GM12878 (cell line): ENCODE results near the gene ZNRF3. TPM values are rescaled to one million over a fixed set of nuclear protein-coding genes. Genes with fewer than 3 reads are reported as not detected.

Source experiments
- CEBPB ChIP-seq, 2 experiments: fragments of 150-350 bp in 1 of 2; IDR thresholded peaks; 2 replicates each; pipeline ENCODE4 v1.6.1; 2012 to 2014; ENCODE audit warnings: low read depth in 2 of 2, low read length in 2 of 2, borderline replicate concordance in 1 of 2, inconsistent platforms in 1 of 2
- NFYA ChIP-seq: IDR thresholded peaks from 2 replicates; pipeline ENCODE4 v1.6.1; 2011; ENCODE audit warnings: low read depth, mild to moderate bottlenecking, low read length, improper control_type of control experiment, borderline replicate concordance
- PRDM15 ChIP-seq: fragments of 450-650 bp; formaldehyde crosslinking; IDR thresholded peaks from 2 replicates; pipeline ENCODE4 v1.4.0; 2020; ENCODE audit warnings: mild to moderate bottlenecking, moderate library complexity
- SRF ChIP-seq, 2 experiments: IDR thresholded peaks; 2 replicates each; pipeline ENCODE4 v1.6.1; 2011; ENCODE audit warnings: low read depth in 2 of 2, low read length in 2 of 2, mild to moderate bottlenecking in 1 of 2, moderate library complexity in 1 of 2
- SUPT20H ChIP-seq: IDR thresholded peaks from 2 replicates; pipeline ENCODE4 v1.6.1; 2011; ENCODE audit warnings: low read depth, mild to moderate bottlenecking, low read length, moderate library complexity, borderline replicate concordance; ENCODE audit not compliant: control insufficient read depth
- polyA plus RNA-seq, 11 experiments: library from polyadenylated mRNA; depleted of rRNA in 4 of 11; unstranded in 6 of 11; stranded (reverse) in 5 of 11; fragments of >200 nt; fragmentation: Nextera tagmentation in 4 of 11; fragmentation: Illumina TruSeq in 1 of 11; extraction: Ambion mirVana in 4 of 11; extraction: Trizol in 1 of 11; gene quantifications; 1 replicate in 1 of 11; 2 replicates in 10 of 11; pipeline versions ENCODE4 v1.2.1 to v1.2.3, GENCODE V29; 2011 to 2016; ENCODE audit warnings: inconsistent platforms in 2 of 11, missing spikeins in 2 of 11, low read depth in 1 of 11
- total RNA-seq, 4 experiments: library from RNA; depleted of rRNA in 3 of 4; stranded (reverse); fragments of >200 nt in 3 of 4; fragmentation: Illumina TruSeq in 1 of 4; extraction: Trizol in 1 of 4; gene quantifications; 2 replicates each; pipeline versions ENCODE4 v1.2.1 to v1.2.3, GENCODE V29; 2013 to 2021
- TF ChIP-seq, protein P1 (sequence below): fragments of 450-650 bp; formaldehyde crosslinking; IDR thresholded peaks from 2 replicates; pipeline ENCODE4 v1.5.0; 2022; ENCODE audit warnings: mild to moderate bottlenecking, missing genetic modification characterization

The ZNRF3 gene
- total and polyA plus RNA-seq, 10 of the 15 experiments (the other 5 are each of a cell fraction or from before 2014, with no cell fraction given) = 0.05 to 2.4 (median 0.46) TPM

DNA sequence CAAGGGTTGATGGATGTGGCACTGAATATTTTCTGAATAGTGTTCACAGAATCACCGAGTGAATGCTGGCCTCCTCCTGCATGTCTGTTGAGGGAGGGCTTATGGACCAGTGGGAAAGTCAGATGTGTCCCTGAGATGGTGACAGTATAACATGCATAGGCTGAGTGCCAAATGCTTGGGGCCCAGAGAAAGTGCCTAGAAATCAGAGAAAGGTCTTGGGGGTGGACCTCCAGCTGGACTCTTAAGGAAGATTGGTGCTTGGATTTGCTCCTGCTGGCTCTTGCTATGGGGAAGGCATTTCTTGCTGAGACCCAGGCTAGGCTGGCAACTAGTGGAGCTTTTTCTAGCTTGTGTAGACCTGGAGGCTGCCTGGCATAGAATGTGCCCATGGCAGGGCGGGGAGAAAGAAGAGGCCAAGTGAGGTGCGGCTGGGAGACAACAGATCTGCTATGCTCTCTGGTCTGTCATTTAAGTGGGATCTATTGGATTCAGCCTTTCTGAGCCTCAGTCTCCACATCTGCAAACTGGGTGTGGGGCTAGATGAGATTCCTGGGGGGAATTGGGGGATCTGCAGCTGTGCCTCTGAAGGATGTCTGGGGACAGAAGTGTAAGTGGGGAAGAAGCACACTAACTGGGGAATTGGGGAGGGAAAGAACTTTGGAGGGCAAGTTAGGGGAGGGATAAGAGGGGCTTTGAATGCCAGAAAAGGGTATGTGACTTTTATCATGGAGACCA lies 27.4 kb downstream of the ZNRF3 start (continued):
- TF ChIP-seq, protein P1, sequence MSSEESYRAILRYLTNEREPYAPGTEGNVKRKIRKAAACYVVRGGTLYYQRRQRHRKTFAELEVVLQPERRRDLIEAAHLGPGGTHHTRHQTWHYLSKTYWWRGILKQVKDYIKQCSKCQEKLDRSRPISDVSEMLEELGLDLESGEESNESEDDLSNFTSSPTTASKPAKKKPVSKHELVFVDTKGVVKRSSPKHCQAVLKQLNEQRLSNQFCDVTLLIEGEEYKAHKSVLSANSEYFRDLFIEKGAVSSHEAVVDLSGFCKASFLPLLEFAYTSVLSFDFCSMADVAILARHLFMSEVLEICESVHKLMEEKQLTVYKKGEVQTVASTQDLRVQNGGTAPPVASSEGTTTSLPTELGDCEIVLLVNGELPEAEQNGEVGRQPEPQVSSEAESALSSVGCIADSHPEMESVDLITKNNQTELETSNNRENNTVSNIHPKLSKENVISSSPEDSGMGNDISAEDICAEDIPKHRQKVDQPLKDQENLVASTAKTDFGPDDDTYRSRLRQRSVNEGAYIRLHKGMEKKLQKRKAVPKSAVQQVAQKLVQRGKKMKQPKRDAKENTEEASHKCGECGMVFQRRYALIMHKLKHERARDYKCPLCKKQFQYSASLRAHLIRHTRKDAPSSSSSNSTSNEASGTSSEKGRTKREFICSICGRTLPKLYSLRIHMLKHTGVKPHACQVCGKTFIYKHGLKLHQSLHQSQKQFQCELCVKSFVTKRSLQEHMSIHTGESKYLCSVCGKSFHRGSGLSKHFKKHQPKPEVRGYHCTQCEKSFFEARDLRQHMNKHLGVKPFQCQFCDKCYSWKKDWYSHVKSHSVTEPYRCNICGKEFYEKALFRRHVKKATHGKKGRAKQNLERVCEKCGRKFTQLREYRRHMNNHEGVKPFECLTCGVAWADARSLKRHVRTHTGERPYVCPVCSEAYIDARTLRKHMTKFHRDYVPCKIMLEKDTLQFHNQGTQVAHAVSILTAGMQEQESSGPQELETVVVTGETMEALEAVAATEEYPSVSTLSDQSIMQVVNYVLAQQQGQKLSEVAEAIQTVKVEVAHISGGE (CRISPR knock-in tag) = no peak
- no peak for TF ChIP-seq CEBPB (IDR thresholded peaks at IDR 0.05; ENCODE audit: borderline replicate concordance in 1 of 2, low read depth in 2 of 2, low read length in 2 of 2)
- no peak for TF ChIP-seq PRDM15 (CRISPR knock-in tag)
- no peak for TF ChIP-seq NFYA
- no peak for TF ChIP-seq SRF (IDR thresholded peaks at IDR 0.05; ENCODE audit: low read depth in 2 of 2, low read length in 2 of 2)
- TF ChIP-seq SUPT20H = no peak
